IMR-90 (cell line): ENCODE results near the gene SYNE1. TPM values are rescaled to one million over a fixed set of nuclear protein-coding genes. Genes with fewer than 3 reads are reported as not detected.
A peak's percentile ranks its signal among the peaks of the same experiment; 100 is the strongest.

Experiments
- ATAC-seq: fragments of 200-7000 bp; cut with Tn5 transposase; 2 replicates; pipeline ENCODE4 v1.9.1; 2020; ENCODE audit warnings: low read depth, mild to moderate bottlenecking, moderate library complexity
- BruUV-seq: library from RNA; stranded (reverse); fragments of 400-500 nt; replicated peaks from 2 replicates; lab custom pipeline; 2021; lab: Mats Ljungman, UMichigan
- CTCF ChIA-PET: fragments of 300-600 bp; formaldehyde crosslinking; extraction: SDS; loops from one replicate; lab custom pipeline; 2021; ENCODE audit warnings: antibody characterized with exemption; lab: Yijun Ruan, JAX
- POLR2A ChIA-PET: fragments of 300-600 bp; sonication (Branson Sonifier 250); formaldehyde crosslinking; loops from one replicate; lab custom pipeline; 2022; ENCODE audit warnings: antibody characterized with exemption; ENCODE audit not compliant: unreplicated experiment; lab: Charles Lee
- DNase-seq: peaks from one replicate; pipeline ENCODE4 v3.0.0; 2013
- H2AFZ ChIP-seq: replicated peaks from 2 replicates; pipeline ENCODE3; 2013; ENCODE audit warnings: low read length, mild to moderate bottlenecking; ENCODE audit not compliant: poor library complexity
- H2AK5ac ChIP-seq: 2 replicates; pipeline ENCODE4 v1.6.1; 2013; ENCODE audit warnings: low read depth, low read length, inconsistent platforms
- H2AK9ac ChIP-seq: replicated peaks from 2 replicates; pipeline ENCODE3; 2013; ENCODE audit warnings: mild to moderate bottlenecking, low read depth, low read length, moderate library complexity; ENCODE audit not compliant: poor library complexity
- H2BK120ac ChIP-seq: 2 replicates; pipeline ENCODE4 v1.6.1; 2013; ENCODE audit warnings: low read depth, low read length, inconsistent platforms
- H2BK15ac ChIP-seq: 3 replicates; pipeline ENCODE4 v1.6.1; 2013; ENCODE audit warnings: low read depth, low read length, inconsistent platforms
- H2BK20ac ChIP-seq: 2 replicates; pipeline ENCODE4 v1.6.1; 2013; ENCODE audit warnings: low read depth, mild to moderate bottlenecking, inconsistent platforms, low read length, moderate library complexity
- H2BK5ac ChIP-seq: 2 replicates; pipeline ENCODE4 v1.6.1; 2013; ENCODE audit warnings: mild to moderate bottlenecking, low read depth, low read length, inconsistent platforms; ENCODE audit not compliant: poor library complexity, severe bottlenecking
- H3K14ac ChIP-seq: replicated peaks from 2 replicates; pipeline ENCODE4 v1.6.1; 2013; ENCODE audit warnings: low read depth, low read length, inconsistent platforms
- H3K18ac ChIP-seq: 2 replicates; pipeline ENCODE4 v1.6.1; 2013; ENCODE audit warnings: low read depth, low read length, control low read depth
- H3K23ac ChIP-seq: 2 replicates; pipeline ENCODE4 v1.6.1; 2013; ENCODE audit warnings: low read depth, low read length, inconsistent platforms
- H3K27ac ChIP-seq: 2 replicates; pipeline ENCODE4 v1.5.1; 2013; ENCODE audit warnings: mild to moderate bottlenecking, control low read depth, low read length; ENCODE audit not compliant: insufficient read depth
- H3K27me3 ChIP-seq: 2 replicates; pipeline ENCODE4 v1.6.1; 2013; ENCODE audit warnings: low read length; ENCODE audit not compliant: control insufficient read depth, insufficient read depth
- H3K36me3 ChIP-seq: 2 replicates; pipeline ENCODE4 v1.6.1; 2013; ENCODE audit warnings: low read length, mixed read lengths; ENCODE audit not compliant: control insufficient read depth, insufficient read depth
- H3K4ac ChIP-seq: 2 replicates; pipeline ENCODE4 v1.6.1; 2013; ENCODE audit warnings: low read depth, low read length, inconsistent platforms
- H3K4me1 ChIP-seq: 2 replicates; pipeline ENCODE4 v1.6.1; 2013; ENCODE audit warnings: low read length, mixed read lengths; ENCODE audit not compliant: control insufficient read depth, insufficient read depth
- H3K4me2 ChIP-seq: 2 replicates; pipeline ENCODE4 v1.6.1; 2013; ENCODE audit warnings: low read depth, mild to moderate bottlenecking, control low read depth, low read length, moderate library complexity
- H3K4me3 ChIP-seq: 2 replicates; pipeline ENCODE4 v1.5.1; 2013; ENCODE audit warnings: low read depth, mild to moderate bottlenecking, control low read depth, low read length, moderate library complexity; ENCODE audit not compliant: insufficient read depth
- H3K56ac ChIP-seq: 2 replicates; pipeline ENCODE4 v1.6.1; 2013; ENCODE audit warnings: low read length, inconsistent platforms; ENCODE audit not compliant: insufficient read depth; ENCODE audit errors: extremely low read depth
- H3K79me1 ChIP-seq, 2 experiments: 2 replicates each; pipeline ENCODE4 v1.6.1; 2013; ENCODE audit warnings: low read length in 2 of 2, inconsistent platforms in 1 of 2, low read depth in 1 of 2
- H3K9ac ChIP-seq: 2 replicates; pipeline ENCODE4 v1.6.1; 2013; ENCODE audit warnings: low read depth, low read length, control low read depth
- H3K9me1 ChIP-seq: 2 replicates; pipeline ENCODE4 v1.6.1; 2013; ENCODE audit warnings: low read length, inconsistent platforms; ENCODE audit not compliant: insufficient read depth
- H3K9me3 ChIP-seq: 2 replicates; pipeline ENCODE4 v1.6.1; 2013; ENCODE audit warnings: low read length; ENCODE audit not compliant: control insufficient read depth, insufficient read depth
- H4K20me1 ChIP-seq: 2 replicates; pipeline ENCODE4 v1.6.1; 2013; ENCODE audit warnings: low read length, inconsistent platforms; ENCODE audit not compliant: insufficient read depth
- H4K5ac ChIP-seq: 2 replicates; pipeline ENCODE4 v1.6.1; 2013; ENCODE audit warnings: mild to moderate bottlenecking, low read depth, low read length, control low read depth
- H4K8ac ChIP-seq, 2 experiments: 2 replicates each; pipeline ENCODE4 v1.6.1; 2013; ENCODE audit warnings: low read depth in 2 of 2, low read length in 2 of 2, control low read depth in 1 of 2, inconsistent platforms in 1 of 2
- H4K91ac ChIP-seq: 2 replicates; pipeline ENCODE4 v1.6.1; 2013; ENCODE audit warnings: low read depth, low read length, inconsistent platforms; ENCODE audit not compliant: insufficient read depth
- RFX5 ChIP-seq: IDR thresholded peaks from 2 replicates; pipeline ENCODE4 v1.8.0; 2012; ENCODE audit warnings: low read depth, mild to moderate bottlenecking, low read length, moderate library complexity
- SMC3 ChIP-seq: fragments of 150-350 bp; IDR thresholded peaks from 2 replicates; pipeline ENCODE4 v1.6.1; 2016; ENCODE audit warnings: low read depth, mild to moderate bottlenecking, antibody characterized with exemption, low read length, moderate library complexity
- WGBS, 2 experiments: methylation state at CpG; one replicate each; pipeline versions ENCODE4 v1.1.5 to v1.1.7; 2013; ENCODE audit warnings: missing lambda C conversion rate in 2 of 2; ENCODE audit not compliant: insufficient read length in 1 of 2; ENCODE audit errors: extremely low coverage in 2 of 2; 5-methylcytosine and 5-hydroxymethylcytosine counted together
- dilution Hi-C: fragments of 300-500 bp; cut with HindIII; formaldehyde crosslinking; loops from one replicate; pipeline ENCODE4 v1.14.3; 2018; ENCODE audit warnings: low sequenced_read_pairs; ENCODE audit not compliant: unreplicated experiment
- in situ Hi-C: fragments of 300-500 bp; cut with MboI; formaldehyde crosslinking; loops from 3 replicates; pipeline ENCODE4 v1.14.3; 2019; ENCODE audit warnings: low sequenced_read_pairs, inconsistent platforms, mixed read lengths
- intact Hi-C: fragments of 100-400 bp; cut with micrococcal nuclease; formaldehyde crosslinking; loops from 2 replicates; pipeline ENCODE4 v1.10.0; 2022
- polyA plus RNA-seq, 3 experiments: library from polyadenylated mRNA; depleted of rRNA; stranded (reverse); fragments of >200 nt; gene quantifications; 2 replicates each; pipeline ENCODE4 v1.2.3, GENCODE V29; 2012; ENCODE audit warnings: low replicate concordance in 1 of 3
- total RNA-seq: library from RNA; depleted of rRNA; stranded (reverse); fragments of >200 nt; gene quantifications from 2 replicates; pipeline ENCODE4 v1.2.3, GENCODE V29; 2012

SYNE1 gene
- total and polyA plus RNA-seq, 2 of the 4 experiments (the other 2 are of a cell fraction), result 34.1 to 159 TPM

DNA sequence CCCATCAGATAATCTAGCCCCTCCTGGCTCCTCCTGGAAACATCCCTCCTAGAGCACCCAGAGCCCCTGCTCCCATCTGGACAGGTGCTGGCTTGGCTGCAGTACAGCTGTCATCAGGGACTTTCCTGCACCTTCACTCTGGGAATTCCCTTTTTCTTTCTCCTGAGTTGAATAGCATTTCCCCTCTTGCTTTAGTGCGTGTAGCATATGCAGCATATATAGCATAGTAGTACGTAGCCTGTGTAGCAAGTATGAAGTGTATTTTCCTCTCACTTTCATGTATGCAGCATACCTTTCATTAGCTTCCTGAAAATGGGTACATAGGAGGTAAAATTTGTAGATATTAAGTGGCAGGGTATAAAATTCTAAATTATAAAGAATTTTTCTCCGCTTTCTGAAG is 476.8 kb downstream of the SYNE1 start:
- H3K56ac ChIP-seq, result no peak overlapping the region
- BruUV-seq, result no TSS peak
- POLR2A ChIA-PET, result no interaction called here
- H4K5ac ChIP-seq, result no peak overlapping the region
- intact Hi-C loops, result no loop called here
- no peak overlapping the region for H4K91ac ChIP-seq
- H3K9ac ChIP-seq, result no peak overlapping the region
- no peak overlapping the region for H3K18ac ChIP-seq
- no peak for ATAC-seq
- H3K4me3 ChIP-seq, result no peak overlapping the region
- H2AFZ ChIP-seq, result no peak overlapping the region
- H2BK120ac ChIP-seq, result no peak overlapping the region
- no peak overlapping the region for H3K27ac ChIP-seq
- no peak overlapping the region for H2BK15ac ChIP-seq
- CTCF ChIA-PET, result interaction anchor here (0.6 kb wide), 1 partner anchor 108 kb away, joined by 3 read pairs; no protein-coding TSS in a partner anchor
- no peak overlapping the region for H3K23ac ChIP-seq
- H3K27me3 ChIP-seq, result no peaks in the 10 kb centered on the region
- no peak overlapping the region for H4K8ac ChIP-seq
- H3K36me3 ChIP-seq, result peaks cover 16% of the 10 kb centered on the region
- no peak overlapping the region for H3K4ac ChIP-seq
- H2AK5ac ChIP-seq, result no peak overlapping the region
- no peak overlapping the region; the same call in 1 of the 2 replicates for H3K14ac ChIP-seq
- dilution Hi-C loops, result no loop called here
- peak overlapping the region; percentile 19 for H2BK5ac ChIP-seq
- in situ Hi-C loops, result no loop called here
- WGBS, 2 experiments, result no CpG with 5 or more reads among the region's 3 CpGs
- no peak for DNase-seq
- H2AK9ac ChIP-seq, result no peak overlapping the region
- H4K20me1 ChIP-seq, result no peaks in the 10 kb centered on the region
- no peaks in the 10 kb centered on the region for H3K9me3 ChIP-seq
- TF ChIP-seq SMC3, result no peak
- no peak for TF ChIP-seq RFX5
- H2BK20ac ChIP-seq, result no peak overlapping the region
- H3K4me2 ChIP-seq, result no peak overlapping the region
- peaks cover 4% of the 10 kb centered on the region for H3K4me1 ChIP-seq
- peaks cover 7% of the 10 kb centered on the region; the same call in 1 of the 2 replicates for H3K9me1 ChIP-seq
- H3K79me1 ChIP-seq, result 0 out of 4 replicates have a peak, but pooled peaks cover 0 to 3% of the 10 kb centered on the region in 2 experiments
